Measurements from ENCODE around the gene PKNOX2.

The PKNOX2 gene

GRCh38 chr11:125360066-125360465 lies 195.5 kb downstream of the PKNOX2 start:
- CTCF ChIA-PET, result interaction anchor here (0.7 to 23.9 kb wide), 3 partner anchors 10 to 92 kb away, joined by 3 to 351 read pairs (median 202); no protein-coding TSS in a partner anchor
- TF ChIP-seq, protein P1, sequence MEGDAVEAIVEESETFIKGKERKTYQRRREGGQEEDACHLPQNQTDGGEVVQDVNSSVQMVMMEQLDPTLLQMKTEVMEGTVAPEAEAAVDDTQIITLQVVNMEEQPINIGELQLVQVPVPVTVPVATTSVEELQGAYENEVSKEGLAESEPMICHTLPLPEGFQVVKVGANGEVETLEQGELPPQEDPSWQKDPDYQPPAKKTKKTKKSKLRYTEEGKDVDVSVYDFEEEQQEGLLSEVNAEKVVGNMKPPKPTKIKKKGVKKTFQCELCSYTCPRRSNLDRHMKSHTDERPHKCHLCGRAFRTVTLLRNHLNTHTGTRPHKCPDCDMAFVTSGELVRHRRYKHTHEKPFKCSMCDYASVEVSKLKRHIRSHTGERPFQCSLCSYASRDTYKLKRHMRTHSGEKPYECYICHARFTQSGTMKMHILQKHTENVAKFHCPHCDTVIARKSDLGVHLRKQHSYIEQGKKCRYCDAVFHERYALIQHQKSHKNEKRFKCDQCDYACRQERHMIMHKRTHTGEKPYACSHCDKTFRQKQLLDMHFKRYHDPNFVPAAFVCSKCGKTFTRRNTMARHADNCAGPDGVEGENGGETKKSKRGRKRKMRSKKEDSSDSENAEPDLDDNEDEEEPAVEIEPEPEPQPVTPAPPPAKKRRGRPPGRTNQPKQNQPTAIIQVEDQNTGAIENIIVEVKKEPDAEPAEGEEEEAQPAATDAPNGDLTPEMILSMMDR (IDR thresholded peaks at IDR 0.05; ENCODE audit: insufficient read depth, low read length, missing control alignments), result no peak
- H3K4me3 ChIP-seq (ENCODE audit: low read depth, low read length), result no peak overlapping the region
- no peak for DNase-seq (ENCODE audit: low read depth, low spot score)
- POLR2A ChIA-PET, result no interaction called here

DNA sequence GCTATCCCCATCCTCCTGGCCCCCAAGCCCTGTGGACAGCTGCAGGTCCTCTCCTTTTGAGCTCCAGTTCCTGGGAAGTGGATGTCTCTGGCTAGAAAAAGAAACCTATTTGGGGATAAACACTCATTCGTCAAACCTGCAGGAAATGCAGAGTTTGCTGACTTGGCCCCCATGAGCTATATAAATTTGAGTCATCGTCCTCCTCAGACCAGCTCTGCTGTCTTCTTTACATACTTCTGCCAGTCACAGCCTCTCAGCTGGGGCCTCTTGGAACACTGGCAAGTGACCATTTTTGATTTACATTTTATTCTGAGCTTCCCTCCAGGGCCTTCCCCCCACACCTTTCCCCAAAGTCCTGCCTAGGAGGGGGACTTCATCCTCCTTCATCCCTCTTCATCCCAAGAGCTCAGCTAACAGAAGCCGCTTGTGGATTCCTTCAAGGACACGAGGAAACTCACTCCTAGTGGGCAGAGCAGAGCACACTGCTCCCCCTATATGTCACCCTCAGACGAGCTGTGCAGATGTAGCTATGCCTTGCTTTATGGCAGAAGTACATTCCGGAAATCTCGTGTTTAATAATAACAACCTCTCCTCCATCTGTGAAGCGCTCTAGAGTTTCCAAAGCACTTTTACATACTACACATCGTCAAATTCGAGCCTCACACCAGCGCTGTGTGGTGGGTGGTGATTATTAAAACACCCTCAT lies 199.7 kb downstream of the PKNOX2 start:
- no peak overlapping the region for H3K4me3 ChIP-seq (ENCODE audit: low read depth, low read length)
- ChIA-PET POLR2A (interaction anchor here (0.6 to 1.1 kb wide), 3 partner anchors 45 to 282 kb away, joined by 3 to 4 read pairs (median 3); partner anchors contain the start of gene TMEM218), CTCF (interaction anchor here (0.6 to 23.9 kb wide), 17 partner anchors 9 to 408 kb away, joined by 3 to 351 read pairs (median 4); no protein-coding TSS in a partner anchor)
- DNase-seq (ENCODE audit: low read depth, low spot score), result peak; percentile 37
- TF ChIP-seq, protein P1 (IDR thresholded peaks at IDR 0.05; ENCODE audit: insufficient read depth, low read length, missing control alignments), result peak; percentile 60

DNA sequence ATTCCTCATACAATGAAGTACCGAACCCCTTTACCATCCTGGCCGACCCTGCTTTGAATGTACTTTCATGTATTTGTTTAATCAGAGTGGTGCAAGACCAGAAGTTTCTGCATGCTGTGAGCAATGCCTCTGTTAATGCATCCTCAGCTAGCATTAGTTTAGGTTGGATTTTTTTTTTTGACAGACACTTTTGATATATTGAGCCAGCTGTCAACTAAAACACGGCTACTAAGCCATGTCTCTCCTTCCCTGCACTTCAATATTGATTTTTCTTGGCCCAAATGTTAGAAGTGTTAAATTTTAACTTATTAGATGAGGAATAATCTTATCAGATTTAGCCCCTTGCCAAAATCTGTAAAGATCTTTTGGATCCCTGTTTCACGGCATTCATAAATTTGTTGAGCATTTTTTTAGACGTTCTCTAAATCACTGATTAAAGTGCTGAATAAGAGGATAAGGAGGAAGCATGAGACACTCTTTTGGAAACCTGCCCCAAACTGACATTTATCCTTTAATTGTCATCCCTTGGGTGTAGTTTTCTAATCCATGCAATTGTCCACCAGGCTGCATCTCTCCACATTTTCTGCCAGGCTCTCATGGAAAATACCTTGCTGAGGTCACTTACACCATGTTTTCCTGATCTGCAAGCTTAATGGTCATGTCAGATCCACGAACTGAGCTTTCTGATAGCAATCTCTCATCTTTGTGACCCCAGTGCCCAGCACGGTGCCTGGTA lies 200.8 kb downstream of the PKNOX2 start:
- ChIA-PET CTCF (interaction anchor here (0.7 to 23.9 kb wide), 5 partner anchors 15 to 198 kb away, joined by 3 to 351 read pairs (median 6); no protein-coding TSS in a partner anchor), POLR2A (no interaction called here)
- H3K4me3 ChIP-seq (ENCODE audit: low read depth, low read length), result no peak overlapping the region
- DNase-seq (ENCODE audit: low read depth, low spot score), result no peak
- TF ChIP-seq, protein P1 (IDR thresholded peaks at IDR 0.05; ENCODE audit: insufficient read depth, low read length, missing control alignments), result no peak

DNA sequence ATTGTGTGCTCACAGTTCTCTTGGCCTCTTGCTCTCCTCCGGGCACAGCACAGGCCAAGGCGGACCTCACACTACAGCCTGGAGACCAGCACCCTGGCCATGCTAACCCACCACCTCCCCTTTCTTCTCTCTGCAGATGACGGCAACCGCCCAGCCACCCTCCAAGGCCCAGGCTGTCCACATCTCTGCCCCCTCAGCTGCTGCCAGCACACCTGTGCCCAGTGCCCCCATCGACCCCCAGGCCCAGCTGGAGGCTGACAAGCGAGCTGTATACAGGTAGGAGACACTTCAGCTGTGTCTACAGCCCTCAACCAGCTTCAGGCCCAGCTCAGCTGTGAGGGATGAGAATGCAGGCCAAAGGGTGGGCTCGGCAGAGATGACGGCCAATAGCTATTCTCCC lies 203.2 kb downstream of the PKNOX2 start:
- POLR2A ChIA-PET, result no interaction called here

DNA sequence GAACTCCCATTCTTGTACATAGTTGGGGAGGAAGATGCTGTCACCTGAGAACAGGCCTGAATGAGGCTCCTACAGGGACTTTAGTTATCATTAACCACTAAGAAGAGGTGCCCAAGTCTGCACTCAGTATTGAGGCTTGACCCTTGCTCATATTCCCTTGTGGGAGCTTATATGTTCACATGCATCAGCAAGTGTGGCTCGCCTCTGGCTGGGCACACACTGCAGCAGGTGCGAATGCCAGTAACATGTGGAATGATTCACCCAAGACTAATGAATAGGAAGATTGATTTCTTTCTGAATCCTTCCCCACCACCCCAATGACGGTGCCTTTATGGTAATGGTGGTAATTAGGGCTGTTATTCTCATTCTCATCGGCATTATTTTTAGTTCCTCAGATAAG lies 204.2 kb downstream of the PKNOX2 start:
- ChIA-PET CTCF (interaction anchor here (0.8 to 23.9 kb wide), 2 partner anchors 18 to 36 kb away, joined by 3 to 351 read pairs; no protein-coding TSS in a partner anchor), POLR2A (interaction anchor here (0.5 to 0.6 kb wide), 2 partner anchors 81 to 257 kb away, joined by 3 to 4 read pairs; partner anchors contain the start of gene TMEM218)
- TF ChIP-seq, protein P1 (IDR thresholded peaks at IDR 0.05; ENCODE audit: insufficient read depth, low read length, missing control alignments), result no peak
- H3K4me3 ChIP-seq (ENCODE audit: low read depth, low read length), result no peak overlapping the region
- no peak for DNase-seq (ENCODE audit: low read depth, low spot score)

More for the DNA sequence above, 203.2 kb downstream of the PKNOX2 start:
- TF ChIP-seq, protein P1 (IDR thresholded peaks at IDR 0.05; ENCODE audit: insufficient read depth, low read length, missing control alignments), result no peak
- no peak for DNase-seq (ENCODE audit: low read depth, low spot score)
- CTCF ChIA-PET, result interaction anchor here (23.9 kb wide), 1 partner anchor 17 kb away, joined by 351 read pairs; no protein-coding TSS in a partner anchor
- H3K4me3 ChIP-seq (ENCODE audit: low read depth, low read length), result no peak overlapping the region

DNA sequence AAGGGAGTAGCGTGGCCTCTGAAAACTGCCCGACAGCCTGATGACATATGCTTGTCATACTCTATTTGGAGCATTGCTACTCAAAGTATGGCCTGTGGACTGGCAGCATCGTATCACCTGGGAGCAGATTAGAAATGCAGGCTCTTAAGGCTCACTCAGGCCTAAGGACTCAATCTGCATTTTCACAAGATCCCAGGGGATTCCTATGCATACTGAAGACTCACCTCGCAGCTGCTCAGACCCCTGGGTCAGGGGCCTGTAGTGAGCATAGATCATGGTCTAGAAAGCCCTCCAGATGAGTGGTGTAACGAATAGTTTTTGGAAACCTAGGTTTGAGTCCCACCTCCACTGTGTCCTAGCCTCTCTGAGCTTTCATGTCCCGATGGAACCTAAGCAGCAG lies 205.3 kb downstream of the PKNOX2 start:
- TF ChIP-seq, protein P1 (IDR thresholded peaks at IDR 0.05; ENCODE audit: insufficient read depth, low read length, missing control alignments), result no peak
- CTCF ChIA-PET, result interaction anchor here (0.8 to 23.9 kb wide), 4 partner anchors 10 to 35 kb away, joined by 3 to 351 read pairs (median 3); no protein-coding TSS in a partner anchor

More for the DNA sequence above, 205.3 kb downstream of the PKNOX2 start:
- POLR2A ChIA-PET, result no interaction called here
- no peak for DNase-seq (ENCODE audit: low read depth, low spot score)
- no peak overlapping the region for H3K4me3 ChIP-seq (ENCODE audit: low read depth, low read length)
